ENCODE results near the gene SOX15.
A peak's percentile ranks its signal among the peaks of the same experiment; 100 is the strongest.

Gene SOX15

GRCh38 chr17:7575959-7576358 lies 13.9 kb downstream of the SOX15 start:
- no peak for DNase-seq

- no peak for DNase-seq
Measured at GRCh38 chr17:7575481-7575883, 14.4 kb downstream of the SOX15 start.

- DNase-seq: no peak
Measured at GRCh38 chr17:7574176-7574953, 15.5 kb downstream of the SOX15 start.

- no peak for DNase-seq
Measured at GRCh38 chr17:7573324-7574080, 16.4 kb downstream of the SOX15 start.

GRCh38 chr17:7572588-7573323 lies 17.1 kb downstream of the SOX15 start:
- DNase-seq: peak; percentile 99

- no peak for DNase-seq
Measured at GRCh38 chr17:7572338-7572587, 17.6 kb downstream of the SOX15 start.

GRCh38 chr17:7570351-7570750 lies 19.5 kb downstream of the SOX15 start:
- no peak for DNase-seq

- no peak for DNase-seq
Measured at GRCh38 chr17:7569571-7569970, 20.3 kb downstream of the SOX15 start.

GRCh38 chr17:7563115-7563869 lies 26.6 kb downstream of the SOX15 start:
- DNase-seq: no peak

GRCh38 chr17:7562208-7562605 lies 27.7 kb downstream of the SOX15 start:
- DNase-seq: no peak

GRCh38 chr17:7561589-7562207 lies 28.2 kb downstream of the SOX15 start, which contains the start of gene SENP3:
SENP3 (plus strand) TSS chr17:7561919; CDS start chr17:7563077, 1,158 bp downstream.
- peak; percentile 52 for DNase-seq

- peak; percentile 45 for DNase-seq
Measured at GRCh38 chr17:7561028-7561575, 28.8 kb downstream of the SOX15 start.

- DNase-seq: no peak
Measured at GRCh38 chr17:7560172-7561027, 29.5 kb downstream of the SOX15 start.

- DNase-seq: no peak
Measured at GRCh38 chr17:7559320-7560171, 30.3 kb downstream of the SOX15 start.

GRCh38 chr17:7558544-7559319 lies 31.2 kb downstream of the SOX15 start, which contains the start of gene TNFSF13:
TNFSF13 (plus strand) TSS chr17:7558750; CDS start chr17:7559040, 290 bp downstream.
- DNase-seq: no peak

- no peak for DNase-seq
Measured at GRCh38 chr17:7557775-7558543, 31.9 kb downstream of the SOX15 start.

- DNase-seq: no peak
Measured at GRCh38 chr17:7557147-7557764, 32.6 kb downstream of the SOX15 start.

GRCh38 chr17:7556627-7557026 lies 33.3 kb downstream of the SOX15 start:
- no peak for DNase-seq

Measured in NCI-H1436 treated with DMSO at 0.1 percent for 48 hours (cell line).